Right forelimb (tissue), 1 donor: ENCODE results near the gene PREX1.
A peak's percentile ranks its signal among the peaks of the same experiment; 100 is the strongest.
"Not testable (repeated sequence)": the region's sequence is repeated elsewhere in the genome, so short reads cannot be mapped to it uniquely, and the experiment has no call there.

Experiments
- DNase-seq: peaks from one replicate; pipeline ENCODE4 v3.0.0-alpha.2; 2018

PREX1 gene

DNA sequence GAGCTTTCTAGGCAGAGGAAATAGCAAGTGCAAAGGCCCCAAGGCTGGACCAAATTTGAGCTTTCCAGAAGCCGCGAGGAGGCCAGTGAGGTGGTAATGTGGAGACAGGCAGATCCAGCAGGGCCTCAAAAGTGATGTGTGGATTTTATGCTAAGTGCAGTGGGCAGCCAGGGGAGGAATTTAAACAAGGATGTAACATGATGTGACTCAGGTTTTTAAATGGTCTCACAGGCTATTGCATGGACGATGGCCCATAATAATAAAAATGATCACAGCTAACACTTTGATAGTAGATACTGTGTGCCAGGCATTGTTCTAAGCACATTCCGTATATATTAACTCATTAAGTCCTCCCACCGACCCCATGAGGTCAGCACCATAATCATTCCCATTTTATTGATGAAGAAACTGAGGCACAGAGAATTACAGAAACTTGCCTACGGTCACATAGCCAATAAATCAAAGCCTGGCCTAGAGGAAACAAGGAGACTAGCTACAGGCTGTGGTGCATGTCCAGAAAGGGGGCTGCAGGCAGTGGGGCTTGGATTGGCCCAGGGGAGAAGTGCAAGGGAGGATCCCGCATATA lies 18.0 kb upstream of the PREX1 start:
- no peak for DNase-seq

DNA sequence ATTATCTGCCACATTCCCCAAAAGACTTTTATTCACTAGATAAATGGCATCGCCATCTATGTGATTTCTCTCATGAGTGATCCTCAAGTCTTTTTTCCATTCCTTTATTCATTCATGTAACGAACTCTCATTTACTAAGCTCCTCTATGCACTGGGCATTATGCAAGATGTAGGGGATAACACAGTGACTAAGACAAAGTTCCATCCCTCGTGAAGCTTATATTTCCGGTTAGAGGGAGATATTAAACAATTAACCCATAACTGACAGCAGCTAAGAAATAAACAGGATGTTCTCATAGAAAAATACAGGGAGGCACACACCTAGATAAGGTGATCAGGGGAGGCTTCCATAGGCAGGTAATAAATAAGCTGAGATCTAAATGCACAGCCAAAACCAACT lies 17.2 kb upstream of the PREX1 start:
- no peak for DNase-seq

GRCh38 chr20:48843896-48844295 lies 16.1 kb upstream of the PREX1 start:
- not testable (repeated sequence) for DNase-seq

- no peak for DNase-seq
These were observed 15.4 kb upstream of the PREX1 start for GRCh38 chr20:48843057-48843806.

DNA sequence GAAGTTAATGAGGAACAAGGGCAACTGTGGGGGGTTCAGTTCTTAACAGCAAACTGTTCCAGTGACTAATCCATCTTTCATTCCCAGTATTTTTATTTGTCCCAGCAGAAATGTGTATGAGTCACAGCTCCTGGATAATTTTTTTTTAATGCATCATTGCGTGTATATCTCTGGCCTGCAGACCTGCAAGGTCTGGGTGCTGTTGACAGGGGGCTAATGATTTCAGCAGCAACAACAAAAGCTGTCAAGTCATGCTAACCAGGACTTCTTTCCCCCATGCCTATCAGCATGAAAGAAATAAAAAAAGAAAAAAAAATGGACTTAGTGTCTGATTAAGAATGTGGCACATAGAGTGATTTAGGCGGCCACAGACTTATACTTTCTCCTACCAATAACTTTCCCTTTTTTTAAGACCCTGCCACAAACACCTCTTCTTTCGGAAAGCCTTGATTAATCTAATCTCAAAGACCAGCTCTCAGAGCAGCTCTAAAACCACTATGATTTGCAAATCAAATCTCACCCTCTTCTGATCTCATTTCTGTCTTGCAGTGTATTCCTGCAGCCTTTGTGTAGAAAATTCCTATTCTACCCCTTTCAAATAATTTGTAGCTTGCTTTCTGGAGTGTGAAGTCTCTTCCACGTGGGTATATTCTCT lies 14.2 kb upstream of the PREX1 start:
- no peak for DNase-seq

- no peak for DNase-seq
These were observed 13.5 kb upstream of the PREX1 start for GRCh38 chr20:48841196-48841874.

DNA sequence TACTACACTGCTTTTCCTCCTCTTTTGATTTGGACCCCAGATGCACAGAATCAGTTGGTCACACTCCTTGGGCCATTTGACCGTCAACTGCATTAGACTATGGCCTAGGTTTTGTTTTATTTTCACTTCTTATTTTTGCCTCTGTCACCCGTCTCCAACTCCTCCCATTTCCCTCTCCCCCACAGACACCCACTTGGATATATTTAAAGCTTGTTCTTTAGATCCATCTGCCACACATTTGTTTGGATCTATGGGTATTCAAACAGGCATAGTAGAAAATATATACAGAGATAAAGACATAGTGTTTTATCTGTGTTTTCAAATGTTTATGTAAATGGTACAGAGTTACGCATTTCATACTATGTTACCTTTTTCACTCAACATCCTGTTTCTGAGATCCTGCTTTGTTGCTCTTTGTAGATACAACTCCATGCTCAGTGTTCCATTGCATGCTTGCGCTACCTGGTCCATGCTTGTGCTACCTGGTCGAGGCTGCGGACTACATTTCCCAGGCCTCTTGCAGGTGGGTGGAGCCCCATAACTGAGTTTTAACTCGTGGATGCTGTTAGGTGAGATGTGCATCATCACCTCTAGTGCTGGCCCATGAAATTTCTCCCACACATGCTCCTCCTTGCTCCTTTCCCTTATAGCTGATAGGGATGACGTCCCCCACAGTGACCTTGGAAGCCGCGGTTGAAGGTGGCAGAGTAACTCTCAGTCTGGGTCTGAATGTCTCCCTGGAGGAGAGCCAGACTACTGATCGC lies 11.5 kb upstream of the PREX1 start:
- DNase-seq: no peak

DNA sequence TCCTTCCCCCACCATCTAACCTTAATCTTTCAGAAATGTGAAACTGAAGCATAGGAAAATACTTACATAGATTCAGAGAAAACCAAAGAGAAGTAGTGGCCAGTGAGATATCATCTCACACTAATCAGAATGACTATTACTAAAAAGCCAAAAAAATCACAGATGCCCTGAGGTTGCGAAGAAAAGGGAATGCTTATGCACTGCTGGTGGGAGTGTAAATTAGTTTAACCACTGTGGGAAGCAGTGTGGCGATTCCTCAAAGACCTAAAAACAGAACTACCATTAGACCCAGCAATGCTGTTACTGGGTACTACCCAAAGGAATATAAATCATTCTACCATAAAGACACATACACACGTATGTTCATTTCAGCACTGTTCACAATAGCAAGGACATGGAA lies 9.2 kb upstream of the PREX1 start:
- no peak for DNase-seq

GRCh38 chr20:48835390-48835789 lies 7.6 kb upstream of the PREX1 start:
- DNase-seq: no peak

DNA sequence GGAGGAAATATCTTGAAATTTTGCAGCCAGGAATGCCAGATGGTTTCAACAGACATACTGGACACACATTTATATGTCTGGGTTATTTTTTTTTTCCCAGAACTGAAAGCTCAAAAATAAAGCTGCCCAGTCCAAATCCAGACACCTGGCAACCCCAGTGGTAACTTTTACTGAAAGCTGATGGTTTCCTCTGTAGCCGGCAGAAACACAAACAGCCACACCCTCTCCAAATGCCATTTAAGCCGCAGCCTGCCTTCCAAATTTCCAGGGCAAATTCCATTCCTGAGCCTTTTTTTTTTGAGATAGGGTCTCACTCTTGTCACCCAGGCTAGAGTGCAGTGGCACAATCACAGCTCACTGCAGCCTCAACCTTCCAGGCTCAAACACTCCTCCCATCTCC lies 6.5 kb upstream of the PREX1 start:
- no peak for DNase-seq

GRCh38 chr20:48832405-48832730 lies 4.6 kb upstream of the PREX1 start:
- DNase-seq: no peak

- DNase-seq: no peak
These were observed 4.1 kb upstream of the PREX1 start for GRCh38 chr20:48831718-48832404.

- DNase-seq: no peak
These were observed 3.1 kb upstream of the PREX1 start for GRCh38 chr20:48830826-48831318.

- no peak for DNase-seq
These were observed 2.1 kb upstream of the PREX1 start for GRCh38 chr20:48829940-48830339.

- no peak for DNase-seq
These were observed 1.1 kb upstream of the PREX1 start for GRCh38 chr20:48828734-48829460.

- peak; percentile 68 for DNase-seq
These were observed 672 bp downstream of the PREX1 start for GRCh38 chr20:48826883-48827771.

GRCh38 chr20:48826480-48826879 lies 1.3 kb downstream of the PREX1 start:
- DNase-seq: not testable (repeated sequence)

- DNase-seq: no peak
These were observed 1.7 kb downstream of the PREX1 start for GRCh38 chr20:48826069-48826468.

DNA sequence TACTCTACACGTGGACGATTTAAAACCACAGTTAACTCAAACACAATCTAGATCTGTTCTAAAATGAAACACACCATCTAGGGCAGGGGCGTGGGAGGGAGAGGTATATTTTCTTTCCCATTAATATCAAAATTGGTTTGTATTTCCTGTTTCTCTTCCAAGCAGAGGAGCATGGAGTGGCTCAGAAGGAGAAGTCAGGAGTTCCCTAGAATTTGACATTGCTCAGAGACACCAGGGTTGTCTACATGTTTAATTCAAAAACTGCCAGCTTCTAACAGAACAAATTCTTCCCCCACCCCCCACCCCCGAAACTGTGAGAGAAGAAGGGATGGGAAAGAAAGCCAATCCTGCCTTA lies 2.3 kb downstream of the PREX1 start:
- no peak for DNase-seq

DNA sequence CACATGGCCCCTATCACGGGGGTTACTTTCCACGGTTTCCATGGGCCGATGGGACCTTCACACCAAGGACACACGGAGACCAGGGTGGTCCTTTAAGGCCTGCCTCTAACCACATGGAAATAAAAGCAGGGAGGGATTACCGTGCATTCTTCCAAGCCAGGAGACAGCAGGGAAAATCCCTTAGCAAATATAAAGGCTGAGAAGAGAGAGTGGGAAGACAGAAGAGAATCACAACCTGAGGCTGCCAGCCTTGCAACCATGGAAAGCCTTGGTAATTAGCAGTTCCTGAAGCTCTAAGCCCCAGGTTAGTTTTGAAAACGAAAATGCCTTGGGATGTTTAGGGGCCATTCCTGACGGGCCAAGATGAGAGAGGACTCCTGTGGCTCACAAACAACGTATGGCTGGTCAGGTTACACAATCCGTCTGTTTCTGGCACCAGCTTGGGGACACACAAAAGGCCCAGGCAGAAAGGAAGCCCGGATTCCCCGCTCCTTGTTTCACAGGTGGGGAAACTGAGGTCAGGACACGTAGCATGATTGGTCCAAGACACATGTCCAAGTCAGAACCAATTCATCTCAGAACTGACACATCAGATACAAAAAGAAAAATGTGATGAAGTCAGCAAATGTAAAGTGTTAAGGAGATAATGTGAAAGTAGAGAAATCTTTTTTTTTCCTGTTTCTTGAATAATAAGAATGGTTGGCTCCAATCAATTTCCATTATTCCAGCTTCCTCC lies 2.8 kb downstream of the PREX1 start:
- no peak for DNase-seq
